Mucosa of descending colon (tissue), 3 donors: ENCODE measurements around the gene UQCRQ. TPM values are rescaled to one million over a fixed set of nuclear protein-coding genes. Genes with fewer than 3 reads are reported as not detected.

Experiments
- ATAC-seq: fragments of 200-7000 bp; cut with Tn5 transposase; one replicate; pipeline ENCODE4 v1.9.1; 2020; ENCODE audit warnings: mild to moderate bottlenecking, moderate library complexity
- DNase-seq, 3 donors: peaks; one replicate each; pipeline ENCODE4 v3.0.0-alpha.2; 2020
- H3K36me3 ChIP-seq: fragments of 200-600 bp; one replicate; pipeline ENCODE4 v1.8.0; 2021; ENCODE audit warnings: low read depth, mild to moderate bottlenecking
- H3K4me1 ChIP-seq: fragments of 200-600 bp; one replicate; pipeline ENCODE4 v1.8.0; 2021; ENCODE audit warnings: low read depth, mild to moderate bottlenecking
- H3K4me3 ChIP-seq: fragments of 200-600 bp; one replicate; pipeline ENCODE4 v1.8.0; 2021; ENCODE audit warnings: mild to moderate bottlenecking
- H3K9me3 ChIP-seq: fragments of 200-600 bp; one replicate; pipeline ENCODE4 v1.8.0; 2021; ENCODE audit warnings: mild to moderate bottlenecking
- CTCF ChIP-seq: fragments of 200-600 bp; IDR thresholded peaks from one replicate; pipeline ENCODE4 v1.8.0; 2022; ENCODE audit warnings: antibody characterized with exemption, mild to moderate bottlenecking
- intact Hi-C, 2 donors: fragments of 100-400 bp; cut with DNase I in 1 of 2; cut with micrococcal nuclease in 1 of 2; formaldehyde crosslinking; loops; one replicate each; pipeline versions ENCODE4 v1.11.0 to v1.11.1; 2022; cut with DNase I, micrococcal nuclease
- total RNA-seq, 3 donors: library from RNA; stranded (reverse); fragmentation: NEBNext Ultra II Directional in 2 of 3; extraction: Animal tissue kit (Norgen Biotek cat#: 25700) in 2 of 3; gene quantifications; one replicate each; pipeline versions ENCODE4 v1.2.1 to v1.2.4, GENCODE V29; 2021 to 2023
- donor health status: DM: no; HTN: no; CAD: no; lungs with moderate emphysema.
- donor health status: DM: no; HTN: no; CAD: no.
- donor health status: DM: no; HTN: yes; CAD: no.

UQCRQ gene
- total RNA-seq, 3 donors from 2014 or later, result 448 to 727 (median 690) TPM

GRCh38 chr5:132825834-132826391 is 40.5 kb upstream of the UQCRQ start:
- no peak for TF ChIP-seq CTCF
- DNase-seq, result no peak
- H3K4me3 ChIP-seq, result no peak overlapping the region
- no peaks in the 10 kb centered on the region for H3K36me3 ChIP-seq
- intact Hi-C loops, result no loop called here
- no peak for ATAC-seq
- H3K4me1 ChIP-seq, result peaks cover 6% of the 10 kb centered on the region
- H3K9me3 ChIP-seq, result no peaks in the 10 kb centered on the region

- Histone ChIP-seq H3K4me3 (no peak overlapping the region), H3K36me3 (no peaks in the 10 kb centered on the region), H3K4me1 (peaks cover 9% of the 10 kb centered on the region), H3K9me3 (no peaks in the 10 kb centered on the region)
- ATAC-seq (no peak), DNase-seq (no peak)
- intact Hi-C loops, result no loop called here
- TF ChIP-seq CTCF, result no peak
Observed at GRCh38 chr5:132826424-132827082, 39.9 kb upstream of the UQCRQ start.

- DNase-seq (no peak), ATAC-seq (no peak)
- H3K36me3 ChIP-seq, result no peaks in the 10 kb centered on the region
- no peak overlapping the region for H3K4me3 ChIP-seq
- no peaks in the 10 kb centered on the region for H3K9me3 ChIP-seq
- TF ChIP-seq CTCF, result no peak
- H3K4me1 ChIP-seq, result peaks cover 11% of the 10 kb centered on the region
- intact Hi-C loops, result loop anchor here in 1 of 2 donors (2.0 kb wide), 1 partner anchor 39 kb away; the partner anchor contains the start of genes GDF9 and UQCRQ
Observed at GRCh38 chr5:132827943-132828673, 38.3 kb upstream of the UQCRQ start.

GRCh38 chr5:132828846-132829494 is 37.5 kb upstream of the UQCRQ start:
- intact Hi-C loops, result loop anchor here in 1 of 2 donors (2.0 kb wide), 1 partner anchor 38 kb away; the partner anchor contains the start of genes GDF9 and UQCRQ
- no peak for TF ChIP-seq CTCF
- no peak for ATAC-seq
- Histone ChIP-seq H3K36me3 (no peaks in the 10 kb centered on the region), H3K9me3 (no peaks in the 10 kb centered on the region), H3K4me3 (no peak overlapping the region), H3K4me1 (peaks cover 11% of the 10 kb centered on the region)
- peak in 1 of 3 donors; percentile 56 for DNase-seq

GRCh38 chr5:132829742-132830435 is 36.6 kb upstream of the UQCRQ start:
- H3K36me3 ChIP-seq, result no peaks in the 10 kb centered on the region
- TF ChIP-seq CTCF, result peak; percentile 89
- intact Hi-C loops, result loop anchor here in 1 of 2 donors (2.0 kb wide), 1 partner anchor 37 kb away; the partner anchor contains the start of genes GDF9 and UQCRQ
- H3K4me1 ChIP-seq, result peaks cover 11% of the 10 kb centered on the region
- ATAC-seq (peak; percentile 87), DNase-seq (peak; percentile 87 to 92 (median 89))
- H3K9me3 ChIP-seq, result no peaks in the 10 kb centered on the region
- H3K4me3 ChIP-seq, result peak overlapping the region; percentile 63
